HepG2 (cell line): ENCODE results near the gene IL1B. TPM values are rescaled to one million over a fixed set of nuclear protein-coding genes. Genes with fewer than 3 reads are reported as not detected.

Experiments
- ATAC-seq: fragments of 200-7000 bp; cut with Tn5 transposase; 3 replicates; pipeline ENCODE4 v1.9.1; 2020; ENCODE audit warnings: mild to moderate bottlenecking, moderate library complexity
- BruUV-seq: library from RNA; stranded (reverse); fragments of 400-500 nt; replicated peaks from 2 replicates; lab custom pipeline; 2021; lab: Mats Ljungman, UMichigan
- CTCF ChIA-PET: fragments of 300-600 bp; formaldehyde crosslinking; extraction: SDS; loops from one replicate; lab custom pipeline; 2021; ENCODE audit warnings: low total read pairs, inconsistent platforms, low intra/inter-chr PET ratio; lab: Yijun Ruan, JAX
- POLR2A ChIA-PET: fragments of 350-600 bp; sonication (Branson Sonifier 250); formaldehyde crosslinking; loops from one replicate; lab custom pipeline; 2020; ENCODE audit warnings: antibody characterized with exemption, inconsistent platforms; lab: Yijun Ruan, JAX
- DNase-seq: peaks from one replicate; pipeline ENCODE4 v3.0.0-alpha.2; 2015; ENCODE audit warnings: low spot score
- FAIRE-seq: peaks from 3 replicates; lab custom pipeline; 2011; peaks lifted over from hg19 to GRCh38; lab: Jason Lieb, UNC
- H2AFZ ChIP-seq: one replicate; pipeline ENCODE4 v1.6.1; 2011; ENCODE audit warnings: low read length, inconsistent platforms
- H3K27ac ChIP-seq: fragments of 300-600 bp; 3 replicates; pipeline ENCODE4 v1.8.0; 2011; ENCODE audit warnings: mixed run types, mild to moderate bottlenecking, mixed read lengths, low read length, inconsistent platforms; ENCODE audit not compliant: insufficient read depth; ENCODE audit errors: extremely low read length
- H3K27me3 ChIP-seq, 2 experiments: fragments of 200-600 bp in 1 of 2; 2 replicates in 1 of 2; 3 replicates in 1 of 2; pipeline versions ENCODE4 v1.6.0 to v1.8.0; 2011; ENCODE audit warnings: low read length in 2 of 2, mild to moderate bottlenecking in 2 of 2, moderate library complexity in 2 of 2, inconsistent platforms in 1 of 2; ENCODE audit not compliant: insufficient read depth in 2 of 2, control insufficient read depth in 1 of 2
- H3K36me3 ChIP-seq, 2 experiments: fragments of 200-600 bp in 1 of 2; replicated peaks in 1 of 2; 2 replicates in 1 of 2; 3 replicates in 1 of 2; pipeline versions ENCODE4 v1.5.1 to v1.8.0; 2011; ENCODE audit warnings: low read length in 2 of 2, inconsistent platforms in 1 of 2; ENCODE audit not compliant: insufficient read depth in 2 of 2, control insufficient read depth in 1 of 2
- H3K4me1 ChIP-seq: 2 replicates; pipeline ENCODE4 v1.5.1; 2012; ENCODE audit warnings: low read length, inconsistent platforms; ENCODE audit not compliant: insufficient read depth
- H3K4me2 ChIP-seq: 2 replicates; pipeline ENCODE4 v1.6.0; 2011; ENCODE audit warnings: low read depth, low read length, inconsistent platforms
- H3K4me3 ChIP-seq, 3 experiments: fragments of 200-600 bp in 1 of 3; sonication (generic), shearing (Covaris generic) in 1 of 3; replicated peaks in 1 of 3; 2 replicates each; pipeline ENCODE4 v1.5.1; 2011 to 2016; ENCODE audit warnings: low read length in 3 of 3, inconsistent platforms in 2 of 3, low read depth in 2 of 3, mild to moderate bottlenecking in 2 of 3, control low read depth in 1 of 3, mixed read lengths in 1 of 3; ENCODE audit not compliant: insufficient read depth in 1 of 3
- H3K79me2 ChIP-seq: one replicate; pipeline ENCODE4 v1.6.1; 2011; ENCODE audit warnings: low read length, inconsistent platforms; ENCODE audit not compliant: insufficient read depth
- H3K9ac ChIP-seq: 2 replicates; pipeline ENCODE4 v1.6.0; 2011; ENCODE audit warnings: mild to moderate bottlenecking, low read depth, low read length, inconsistent platforms; ENCODE audit not compliant: insufficient read depth
- H3K9me3 ChIP-seq: 2 replicates; pipeline ENCODE4 v1.5.1; 2012; ENCODE audit warnings: mild to moderate bottlenecking, low read length
- H4K20me1 ChIP-seq: 2 replicates; pipeline ENCODE4 v1.6.0; 2011; ENCODE audit warnings: inconsistent platforms, mild to moderate bottlenecking, low read length, moderate library complexity; ENCODE audit not compliant: insufficient read depth
- ELF1 ChIP-seq: sonication (generic); formaldehyde crosslinking; IDR thresholded peaks from 2 replicates; pipeline ENCODE4 v1.4.0; 2020; ENCODE audit warnings: missing genetic modification reagents
- FOXA3 ChIP-seq: IDR thresholded peaks from 2 replicates; pipeline ENCODE4 v1.6.1; 2016; ENCODE audit warnings: missing genetic modification reagents, missing compliant biosample characterization
- KLF16 ChIP-seq, 2 experiments: sonication (generic) in 1 of 2; formaldehyde crosslinking in 1 of 2; IDR thresholded peaks; 2 replicates each; pipeline versions ENCODE4 v1.6.1 to v1.8.0; 2016 to 2023; ENCODE audit warnings: missing genetic modification reagents in 2 of 2, missing compliant biosample characterization in 1 of 2
- MAFF ChIP-seq: IDR thresholded peaks from 2 replicates; pipeline ENCODE4 v1.6.1; 2011; ENCODE audit warnings: low read depth, low read length, improper control_type of control experiment
- MYC ChIP-seq: sonication (generic); formaldehyde crosslinking; IDR thresholded peaks from 2 replicates; pipeline ENCODE4 v1.9.0; 2021; ENCODE audit warnings: missing genetic modification reagents, borderline replicate concordance
- RAD51 ChIP-seq: fragments of 450-650 bp; IDR thresholded peaks from 2 replicates; pipeline ENCODE4 v1.6.1; 2016; ENCODE audit warnings: borderline replicate concordance
- TEAD2 ChIP-seq: sonication (generic); formaldehyde crosslinking; IDR thresholded peaks from 2 replicates; pipeline ENCODE4 v1.9.0; 2021; ENCODE audit warnings: missing genetic modification reagents
- ZNF180 ChIP-seq: sonication (generic); formaldehyde crosslinking; IDR thresholded peaks from 2 replicates; pipeline ENCODE4 v1.4.0; 2020; ENCODE audit warnings: low read depth, missing genetic modification reagents, borderline replicate concordance
- ZNF564 ChIP-seq: sonication (generic); formaldehyde crosslinking; IDR thresholded peaks from 2 replicates; pipeline ENCODE4 v1.8.1; 2023; ENCODE audit warnings: mild to moderate bottlenecking, missing genetic modification reagents
- ZNF709 ChIP-seq: sonication (generic); formaldehyde crosslinking; IDR thresholded peaks from 2 replicates; pipeline ENCODE4 v1.5.0; 2020; ENCODE audit warnings: mild to moderate bottlenecking, missing genetic modification reagents
- ZNF747 ChIP-seq: sonication (generic); formaldehyde crosslinking; IDR thresholded peaks from 2 replicates; pipeline ENCODE4 v1.8.1; 2023; ENCODE audit warnings: missing genetic modification reagents, mild to moderate bottlenecking, borderline replicate concordance
- ZNF891 ChIP-seq: sonication (generic); formaldehyde crosslinking; IDR thresholded peaks from 2 replicates; pipeline ENCODE4 v1.5.0; 2020; ENCODE audit warnings: mild to moderate bottlenecking, missing genetic modification reagents
- WGBS: methylation state at CpG from one replicate; pipeline ENCODE4 v1.1.6; 2017; ENCODE audit warnings: low lambda C conversion rate; 5-methylcytosine and 5-hydroxymethylcytosine counted together
- in situ Hi-C: cut with HindIII; loops from 2 replicates; pipeline ENCODE4 v1.10.0; 2017; ENCODE audit warnings: low pct_unique_long_range_greater_than_20kb; ENCODE audit not compliant: extremely low pct_ligation_motif_present
- intact Hi-C: fragments of 100-400 bp; cut with micrococcal nuclease; formaldehyde crosslinking; loops from one replicate; pipeline ENCODE4 v1.10.0; 2022; ENCODE audit not compliant: unreplicated experiment
- polyA plus RNA-seq, 8 experiments: library from polyadenylated mRNA; depleted of rRNA in 3 of 8; stranded (reverse) in 7 of 8; unstranded in 1 of 8; fragments of >200 nt; fragmentation: Illumina TruSeq in 4 of 8; extraction: Trizol in 4 of 8; gene quantifications; 2 replicates each; pipeline versions ENCODE4 v1.2.1 to v1.2.3, GENCODE V29; 2011 to 2016; ENCODE audit warnings: low read depth in 4 of 8, missing spikeins in 1 of 8, mixed read lengths in 1 of 8; ENCODE audit not compliant: insufficient read depth in 1 of 8
- total RNA-seq, 5 experiments: library from RNA; depleted of rRNA; stranded (reverse); fragments of >200 nt; fragmentation: Illumina TruSeq; extraction: Trizol; gene quantifications; 2 replicates each; pipeline ENCODE4 v1.2.3, GENCODE V29; 2016; ENCODE audit warnings: low read depth in 1 of 5
- TF ChIP-seq, protein P1 (sequence below): sonication (generic); formaldehyde crosslinking; IDR thresholded peaks from 2 replicates; pipeline ENCODE4 v1.8.1; 2023; ENCODE audit warnings: mild to moderate bottlenecking, missing genetic modification reagents
- TF ChIP-seq, protein P2 (sequence below): IDR thresholded peaks from 2 replicates; pipeline ENCODE4 v1.6.1; 2016; ENCODE audit warnings: low read depth
- TF ChIP-seq, protein P3 (sequence below): sonication (generic); formaldehyde crosslinking; IDR thresholded peaks from 2 replicates; pipeline ENCODE4 v1.4.0; 2020; ENCODE audit warnings: mild to moderate bottlenecking, missing genetic modification reagents, borderline replicate concordance
- TF ChIP-seq, protein P4 (sequence below): sonication (generic); formaldehyde crosslinking; IDR thresholded peaks from 2 replicates; pipeline ENCODE4 v1.9.0; 2021; ENCODE audit warnings: missing genetic modification reagents, borderline replicate concordance
- TF ChIP-seq, protein P5 (sequence below): sonication (generic); formaldehyde crosslinking; IDR thresholded peaks from 2 replicates; pipeline ENCODE4 v1.5.0; 2020; ENCODE audit warnings: missing genetic modification reagents

The IL1B gene
- total and polyA plus RNA-seq, 2 of the 13 experiments (the other 11 are each of a cell fraction or from before 2014, with no cell fraction given) = 0.18 TPM; not detected in 1

DNA sequence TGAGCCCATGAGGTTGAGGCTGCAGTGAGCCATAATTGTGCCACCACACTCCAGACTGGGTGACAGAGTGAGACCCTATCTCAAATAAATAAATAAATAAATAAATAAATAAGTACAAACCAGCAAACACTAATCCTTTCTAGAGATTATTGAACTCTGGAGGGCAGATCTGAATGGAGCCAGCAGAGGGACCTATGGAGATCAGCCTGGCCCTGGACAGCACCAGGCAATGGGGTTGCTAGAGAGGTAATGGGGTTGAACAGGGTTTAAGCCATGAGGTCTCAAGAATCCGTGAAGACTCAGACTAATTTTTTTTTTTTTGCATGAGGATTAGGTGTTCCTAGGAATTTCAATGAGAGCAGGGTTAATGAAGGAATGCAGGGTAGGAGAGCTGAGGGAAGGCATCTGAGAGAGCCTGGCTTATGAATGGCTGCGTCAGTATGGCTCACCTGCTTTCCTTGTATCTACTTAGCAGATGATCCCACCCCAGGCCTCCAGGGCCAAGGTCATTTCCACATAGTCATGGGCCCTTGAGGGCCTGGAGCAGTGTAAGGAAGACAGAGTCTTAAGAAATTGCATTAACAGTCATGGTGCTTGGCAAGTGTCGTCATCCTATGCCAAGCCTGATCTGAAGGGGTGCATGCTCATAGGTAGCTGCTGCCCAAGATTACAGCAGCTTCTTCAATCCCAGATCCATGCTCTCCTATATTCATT lies 39.8 kb upstream of the IL1B start:
- no peak for FAIRE-seq

More for the DNA sequence above, 39.8 kb upstream of the IL1B start:
- H2AFZ ChIP-seq = no peak overlapping the region
- no peak overlapping the region for H3K4me2 ChIP-seq
- H3K4me1 ChIP-seq = peaks cover 24% of the 10 kb centered on the region
- no peaks in the 10 kb centered on the region for H3K79me2 ChIP-seq
- no peaks in the 10 kb centered on the region for H3K9me3 ChIP-seq
- 0 out of 3 replicates have a peak, but pooled peaks have one; percentile 26 for ATAC-seq
- no peak overlapping the region for H3K4me3 ChIP-seq
- H4K20me1 ChIP-seq = no peaks in the 10 kb centered on the region
- H3K36me3 ChIP-seq = no peaks in the 10 kb centered on the region
- intact Hi-C loops = no loop called here
- no peak for DNase-seq
- no TSS peak for BruUV-seq
- in situ Hi-C loops = loop anchor here (5.0 kb wide), 1 partner anchor 124 kb away; no protein-coding TSS in a partner anchor
- H3K9ac ChIP-seq = no peak overlapping the region
- no peak overlapping the region for H3K27ac ChIP-seq
- ChIA-PET POLR2A (no interaction called here), CTCF (no interaction called here)
- H3K27me3 ChIP-seq = peaks cover 0 to 14% of the 10 kb centered on the region in 2 experiments; a peak in 1 of 5 replicates
- WGBS = 63% methylated on average over 3 of the region's 3 CpGs
- TF ChIP-seq ZNF891 (CRISPR knock-in tag) = no peak
- TF ChIP-seq ZNF709 (CRISPR knock-in tag) = no peak
- no peak for TF ChIP-seq FOXA3 (CRISPR knock-in tag)
- TF ChIP-seq MAFF = no peak
- no peak for TF ChIP-seq TEAD2 (CRISPR knock-in tag)
- TF ChIP-seq, protein P1, sequence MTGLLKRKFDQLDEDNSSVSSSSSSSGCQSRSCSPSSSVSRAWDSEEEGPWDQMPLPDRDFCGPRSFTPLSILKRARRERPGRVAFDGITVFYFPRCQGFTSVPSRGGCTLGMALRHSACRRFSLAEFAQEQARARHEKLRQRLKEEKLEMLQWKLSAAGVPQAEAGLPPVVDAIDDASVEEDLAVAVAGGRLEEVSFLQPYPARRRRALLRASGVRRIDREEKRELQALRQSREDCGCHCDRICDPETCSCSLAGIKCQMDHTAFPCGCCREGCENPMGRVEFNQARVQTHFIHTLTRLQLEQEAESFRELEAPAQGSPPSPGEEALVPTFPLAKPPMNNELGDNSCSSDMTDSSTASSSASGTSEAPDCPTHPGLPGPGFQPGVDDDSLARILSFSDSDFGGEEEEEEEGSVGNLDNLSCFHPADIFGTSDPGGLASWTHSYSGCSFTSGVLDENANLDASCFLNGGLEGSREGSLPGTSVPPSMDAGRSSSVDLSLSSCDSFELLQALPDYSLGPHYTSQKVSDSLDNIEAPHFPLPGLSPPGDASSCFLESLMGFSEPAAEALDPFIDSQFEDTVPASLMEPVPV = no peak
- TF ChIP-seq, protein P2, sequence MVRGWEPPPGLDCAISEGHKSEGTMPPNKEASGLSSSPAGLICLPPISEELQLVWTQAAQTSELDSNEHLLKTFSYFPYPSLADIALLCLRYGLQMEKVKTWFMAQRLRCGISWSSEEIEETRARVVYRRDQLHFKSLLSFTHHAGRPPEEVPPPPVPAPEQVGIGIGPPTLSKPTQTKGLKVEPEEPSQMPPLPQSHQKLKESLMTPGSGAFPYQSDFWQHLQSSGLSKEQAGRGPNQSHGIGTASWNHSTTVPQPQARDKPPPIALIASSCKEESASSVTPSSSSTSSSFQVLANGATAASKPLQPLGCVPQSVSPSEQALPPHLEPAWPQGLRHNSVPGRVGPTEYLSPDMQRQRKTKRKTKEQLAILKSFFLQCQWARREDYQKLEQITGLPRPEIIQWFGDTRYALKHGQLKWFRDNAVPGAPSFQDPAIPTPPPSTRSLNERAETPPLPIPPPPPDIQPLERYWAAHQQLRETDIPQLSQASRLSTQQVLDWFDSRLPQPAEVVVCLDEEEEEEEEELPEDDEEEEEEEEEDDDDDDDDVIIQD (CRISPR knock-in tag) = no peak
- TF ChIP-seq, protein P3, sequence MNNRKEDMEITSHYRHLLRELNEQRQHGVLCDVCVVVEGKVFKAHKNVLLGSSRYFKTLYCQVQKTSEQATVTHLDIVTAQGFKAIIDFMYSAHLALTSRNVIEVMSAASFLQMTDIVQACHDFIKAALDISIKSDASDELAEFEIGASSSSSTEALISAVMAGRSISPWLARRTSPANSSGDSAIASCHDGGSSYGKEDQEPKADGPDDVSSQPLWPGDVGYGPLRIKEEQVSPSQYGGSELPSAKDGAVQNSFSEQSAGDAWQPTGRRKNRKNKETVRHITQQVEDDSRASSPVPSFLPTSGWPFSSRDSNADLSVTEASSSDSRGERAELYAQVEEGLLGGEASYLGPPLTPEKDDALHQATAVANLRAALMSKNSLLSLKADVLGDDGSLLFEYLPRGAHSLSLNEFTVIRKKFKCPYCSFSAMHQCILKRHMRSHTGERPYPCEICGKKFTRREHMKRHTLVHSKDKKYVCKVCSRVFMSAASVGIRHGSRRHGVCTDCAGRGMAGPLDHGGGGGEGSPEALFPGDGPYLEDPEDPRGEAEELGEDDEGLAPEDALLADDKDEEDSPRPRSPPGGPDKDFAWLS (CRISPR knock-in tag) = no peak
- TF ChIP-seq, protein P4, sequence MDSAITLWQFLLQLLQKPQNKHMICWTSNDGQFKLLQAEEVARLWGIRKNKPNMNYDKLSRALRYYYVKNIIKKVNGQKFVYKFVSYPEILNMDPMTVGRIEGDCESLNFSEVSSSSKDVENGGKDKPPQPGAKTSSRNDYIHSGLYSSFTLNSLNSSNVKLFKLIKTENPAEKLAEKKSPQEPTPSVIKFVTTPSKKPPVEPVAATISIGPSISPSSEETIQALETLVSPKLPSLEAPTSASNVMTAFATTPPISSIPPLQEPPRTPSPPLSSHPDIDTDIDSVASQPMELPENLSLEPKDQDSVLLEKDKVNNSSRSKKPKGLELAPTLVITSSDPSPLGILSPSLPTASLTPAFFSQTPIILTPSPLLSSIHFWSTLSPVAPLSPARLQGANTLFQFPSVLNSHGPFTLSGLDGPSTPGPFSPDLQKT (CRISPR knock-in tag) = no peak
- no peak for TF ChIP-seq ZNF180
- TF ChIP-seq MYC (CRISPR knock-in tag) = no peak
- no peak for TF ChIP-seq RAD51
- no peak for TF ChIP-seq KLF16 (CRISPR knock-in tag; IDR thresholded peaks at IDR 0.05)
- TF ChIP-seq ZNF747 (CRISPR knock-in tag) = no peak
- TF ChIP-seq ELF1 (CRISPR knock-in tag) = no peak
- TF ChIP-seq ZNF564 (CRISPR knock-in tag) = no peak
- TF ChIP-seq, protein P5, sequence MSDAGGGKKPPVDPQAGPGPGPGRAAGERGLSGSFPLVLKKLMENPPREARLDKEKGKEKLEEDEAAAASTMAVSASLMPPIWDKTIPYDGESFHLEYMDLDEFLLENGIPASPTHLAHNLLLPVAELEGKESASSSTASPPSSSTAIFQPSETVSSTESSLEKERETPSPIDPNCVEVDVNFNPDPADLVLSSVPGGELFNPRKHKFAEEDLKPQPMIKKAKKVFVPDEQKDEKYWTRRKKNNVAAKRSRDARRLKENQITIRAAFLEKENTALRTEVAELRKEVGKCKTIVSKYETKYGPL = no peak
